GM23338 (cell line): ENCODE results near the gene ASB15. TPM values are rescaled to one million over a fixed set of nuclear protein-coding genes. Genes with fewer than 3 reads are reported as not detected.

Experiments used
- ATAC-seq: fragments of 200-7000 bp; cut with Tn5 transposase; 3 replicates; pipeline ENCODE4 v1.9.1; 2020
- DNase-seq: peaks from one replicate; pipeline ENCODE4 v3.0.0-alpha.2; 2015; ENCODE audit warnings: low spot score
- H2AFZ ChIP-seq: fragments of 200-600 bp; sonication (generic); 2 replicates; pipeline ENCODE4 v1.8.0; 2016; ENCODE audit warnings: antibody characterized with exemption, mild to moderate bottlenecking, moderate library complexity
- H3F3A ChIP-seq: fragments of 200-600 bp; sonication (generic); replicated peaks from 2 replicates; pipeline ENCODE4 v1.8.0; 2017; ENCODE audit warnings: antibody characterized with exemption, mixed run types, low read depth
- H3K27ac ChIP-seq: fragments of 200-600 bp; sonication (generic); 2 replicates; pipeline ENCODE4 v1.6.1; 2016; ENCODE audit warnings: low read depth
- H3K27me3 ChIP-seq: fragments of 200-600 bp; sonication (generic); 2 replicates; pipeline ENCODE4 v1.8.0; 2016; ENCODE audit warnings: mild to moderate bottlenecking, mixed run types, moderate library complexity; ENCODE audit not compliant: insufficient read depth
- H3K36me3 ChIP-seq: fragments of 200-600 bp; sonication (generic); 2 replicates; pipeline ENCODE4 v1.8.0; 2016; ENCODE audit warnings: mild to moderate bottlenecking; ENCODE audit not compliant: insufficient read depth
- H3K4me1 ChIP-seq: fragments of 200-600 bp; sonication (generic); 2 replicates; pipeline ENCODE4 v1.8.0; 2016; ENCODE audit warnings: mild to moderate bottlenecking, moderate library complexity; ENCODE audit not compliant: insufficient read depth
- H3K4me2 ChIP-seq: fragments of 200-600 bp; sonication (generic); 2 replicates; pipeline ENCODE4 v1.7.1; 2017; ENCODE audit warnings: mixed run types
- H3K4me3 ChIP-seq: fragments of 200-600 bp; sonication (generic); 2 replicates; pipeline ENCODE4 v1.6.1; 2016; ENCODE audit warnings: mixed run types
- H3K79me2 ChIP-seq: fragments of 200-600 bp; sonication (generic); replicated peaks from 2 replicates; pipeline ENCODE4 v1.8.0; 2017; ENCODE audit warnings: mild to moderate bottlenecking; ENCODE audit not compliant: insufficient read depth
- H3K9me2 ChIP-seq: fragments of 200-600 bp; sonication (generic); 2 replicates; pipeline ENCODE4 v1.8.0; 2017; ENCODE audit not compliant: insufficient read depth
- H4K20me1 ChIP-seq: fragments of 200-600 bp; sonication (generic); replicated peaks from 2 replicates; pipeline ENCODE4 v1.8.0; 2017; ENCODE audit warnings: mild to moderate bottlenecking; ENCODE audit not compliant: insufficient read depth
- H3K27ac Mint-ChIP-seq: 2 replicates; pipeline ENCODE4 v1.8.0; 2020; ENCODE audit warnings: inconsistent platforms, mild to moderate bottlenecking, moderate library complexity, mixed read lengths
- H3K27me3 Mint-ChIP-seq: 3 replicates; pipeline ENCODE4 v1.8.0; 2022; ENCODE audit warnings: low read depth, mild to moderate bottlenecking, moderate library complexity, mixed read lengths, inconsistent platforms; ENCODE audit not compliant: insufficient read depth, poor library complexity
- H3K36me3 Mint-ChIP-seq: 3 replicates; pipeline ENCODE4 v1.8.0; 2021; ENCODE audit warnings: low read depth, mild to moderate bottlenecking, inconsistent platforms, moderate library complexity, mixed read lengths
- H3K4me1 Mint-ChIP-seq: 3 replicates; pipeline ENCODE4 v1.8.0; 2020; ENCODE audit warnings: mild to moderate bottlenecking, inconsistent platforms, mixed read lengths
- H3K4me3 Mint-ChIP-seq: 3 replicates; pipeline ENCODE4 v1.8.0; 2021; ENCODE audit warnings: moderate library complexity, mild to moderate bottlenecking, inconsistent platforms, mixed read lengths
- H3K9me3 Mint-ChIP-seq: 3 replicates; pipeline ENCODE4 v1.8.0; 2020; ENCODE audit warnings: moderate library complexity, mild to moderate bottlenecking, inconsistent platforms, mixed read lengths
- CREB1 ChIP-seq: fragments of 250-450 bp; sonication (Bioruptor Pico); IDR thresholded peaks from 2 replicates; pipeline ENCODE4 v1.5.0; 2020; ENCODE audit warnings: low read depth, mild to moderate bottlenecking, moderate library complexity
- CTCF ChIP-seq, 2 experiments: fragments of 200-600 bp in 1 of 2; sonication (generic) in 1 of 2; conservative IDR thresholded peaks; 2 replicates each; pipeline versions ENCODE4 v1.5.1 to v1.6.1; 2016 to 2017; ENCODE audit warnings: antibody characterized with exemption in 2 of 2, low read depth in 2 of 2, mild to moderate bottlenecking in 2 of 2, moderate library complexity in 1 of 2
- ETS1 ChIP-seq: IDR thresholded peaks from 2 replicates; pipeline ENCODE4 v1.6.1; 2016; ENCODE audit warnings: antibody characterized with exemption
- EZH2 ChIP-seq: fragments of 200-600 bp; sonication (generic); IDR thresholded peaks from one replicate; pipeline ENCODE4 v1.8.0; 2017; ENCODE audit warnings: antibody characterized with exemption, mild to moderate bottlenecking, low read depth; ENCODE audit not compliant: unreplicated experiment
- EZH2phosphoT487 ChIP-seq: fragments of 200-600 bp; sonication (generic); IDR thresholded peaks from one replicate; pipeline ENCODE4 v1.8.1; 2018; ENCODE audit warnings: antibody characterized with exemption; ENCODE audit not compliant: unreplicated experiment
- JUNB ChIP-seq: IDR thresholded peaks from one replicate; pipeline ENCODE4 v1.6.1; 2016; ENCODE audit warnings: antibody characterized with exemption; ENCODE audit not compliant: unreplicated experiment
- NANOG ChIP-seq: IDR thresholded peaks from 2 replicates; pipeline ENCODE4 v1.6.1; 2016; ENCODE audit warnings: antibody characterized with exemption, borderline replicate concordance
- POLR2AphosphoS5 ChIP-seq: IDR thresholded peaks from 2 replicates; pipeline ENCODE4 v1.6.1; 2016; ENCODE audit warnings: antibody characterized with exemption, low read depth
- polyA plus RNA-seq: library from polyadenylated mRNA; unstranded; fragments of >200 nt; fragmentation: Nextera tagmentation; extraction: Ambion mirVana; gene quantifications from 2 replicates; pipeline ENCODE4 v1.2.1, GENCODE V29; 2016
- total RNA-seq: library from RNA; depleted of rRNA; stranded (reverse); fragments of >200 nt; shearing (Covaris generic); gene quantifications from 2 replicates; pipeline ENCODE4 v1.2.3, GENCODE V29; 2014

The ASB15 gene
- total and polyA plus RNA-seq, 2 experiments from 2014 or later, result not detected

GRCh38 chr7:123628829-123629228, 27.2 kb downstream of the ASB15 start (continued):
- TF ChIP-seq CTCF (conservative IDR thresholded peaks at IDR 0.05; ENCODE audit: low read depth in 2 of 2), result no peak
- TF ChIP-seq JUNB, result no peak
- TF ChIP-seq EZH2phosphoT487, result no peak
- no peak for TF ChIP-seq CREB1

GRCh38 chr7:123629281-123629680, 27.7 kb downstream of the ASB15 start:
- Histone ChIP-seq H3K4me1 (no peaks in the 10 kb centered on the region), H4K20me1 (no peaks in the 10 kb centered on the region), H3K36me3 (no peaks in the 10 kb centered on the region), H3K4me3 (no peak overlapping the region), H3K4me2 (no peak overlapping the region), H3K27ac (no peak overlapping the region), H3K27me3 (no peaks in the 10 kb centered on the region), H2AFZ (no peak overlapping the region), H3K79me2 (no peaks in the 10 kb centered on the region), H3F3A (no peaks in the 10 kb centered on the region), H3K9me2 (peaks cover 12% of the 10 kb centered on the region; the same call in 1 of the 2 replicates)
- ATAC-seq (no peak), DNase-seq (no peak)
- Mint-ChIP-seq H3K36me3 (no peaks in the 10 kb centered on the region), H3K9me3 (no peaks in the 10 kb centered on the region), H3K4me3 (no peak overlapping the region), H3K27ac (no peak overlapping the region), H3K27me3 (no peaks in the 10 kb centered on the region), H3K4me1 (peaks cover 6% of the 10 kb centered on the region)
- TF ChIP-seq CREB1, result no peak
- TF ChIP-seq POLR2AphosphoS5, result no peak
- no peak; the same call in 1 of the 2 replicates for TF ChIP-seq NANOG
- TF ChIP-seq EZH2phosphoT487, result no peak

- no peaks in the 10 kb centered on the region for H3K9me3 Mint-ChIP-seq
- no peak overlapping the region for H3K4me3 Mint-ChIP-seq
- no peaks in the 10 kb centered on the region for H3K79me2 ChIP-seq
- H4K20me1 ChIP-seq, result no peaks in the 10 kb centered on the region
- H3K4me1 Mint-ChIP-seq, result peaks cover 12% of the 10 kb centered on the region
- no peak for TF ChIP-seq ETS1
- no peak for TF ChIP-seq CREB1
- no peak for TF ChIP-seq EZH2
- H3K4me1 ChIP-seq, result no peaks in the 10 kb centered on the region
- peaks cover 2% of the 10 kb centered on the region for H3K27me3 Mint-ChIP-seq
- no peak overlapping the region for H2AFZ ChIP-seq
- no peaks in the 10 kb centered on the region for H3K36me3 ChIP-seq
- H3K4me2 ChIP-seq, result no peak overlapping the region
- H3K4me3 ChIP-seq, result no peak overlapping the region
- H3F3A ChIP-seq, result no peaks in the 10 kb centered on the region
- no peak overlapping the region for H3K27ac ChIP-seq
- H3K9me2 ChIP-seq, result no peaks in the 10 kb centered on the region
- no peaks in the 10 kb centered on the region for H3K36me3 Mint-ChIP-seq
- no peak overlapping the region for H3K27ac Mint-ChIP-seq
- ATAC-seq (no peak), DNase-seq (no peak)
- H3K27me3 ChIP-seq, result no peaks in the 10 kb centered on the region
These were observed 31.2 kb downstream of the ASB15 start for GRCh38 chr7:123632808-123633207.
